GM19351 (cell line): ENCODE data around the gene KAZN.

Experiments
- ATAC-seq: cut with Tn5 transposase; IDR thresholded peaks from one replicate; pipeline ENCODE4 v1.9.1; 2021; ENCODE audit warnings: mild to moderate bottlenecking, moderate library complexity; ENCODE audit not compliant: unreplicated experiment

Gene KAZN

DNA sequence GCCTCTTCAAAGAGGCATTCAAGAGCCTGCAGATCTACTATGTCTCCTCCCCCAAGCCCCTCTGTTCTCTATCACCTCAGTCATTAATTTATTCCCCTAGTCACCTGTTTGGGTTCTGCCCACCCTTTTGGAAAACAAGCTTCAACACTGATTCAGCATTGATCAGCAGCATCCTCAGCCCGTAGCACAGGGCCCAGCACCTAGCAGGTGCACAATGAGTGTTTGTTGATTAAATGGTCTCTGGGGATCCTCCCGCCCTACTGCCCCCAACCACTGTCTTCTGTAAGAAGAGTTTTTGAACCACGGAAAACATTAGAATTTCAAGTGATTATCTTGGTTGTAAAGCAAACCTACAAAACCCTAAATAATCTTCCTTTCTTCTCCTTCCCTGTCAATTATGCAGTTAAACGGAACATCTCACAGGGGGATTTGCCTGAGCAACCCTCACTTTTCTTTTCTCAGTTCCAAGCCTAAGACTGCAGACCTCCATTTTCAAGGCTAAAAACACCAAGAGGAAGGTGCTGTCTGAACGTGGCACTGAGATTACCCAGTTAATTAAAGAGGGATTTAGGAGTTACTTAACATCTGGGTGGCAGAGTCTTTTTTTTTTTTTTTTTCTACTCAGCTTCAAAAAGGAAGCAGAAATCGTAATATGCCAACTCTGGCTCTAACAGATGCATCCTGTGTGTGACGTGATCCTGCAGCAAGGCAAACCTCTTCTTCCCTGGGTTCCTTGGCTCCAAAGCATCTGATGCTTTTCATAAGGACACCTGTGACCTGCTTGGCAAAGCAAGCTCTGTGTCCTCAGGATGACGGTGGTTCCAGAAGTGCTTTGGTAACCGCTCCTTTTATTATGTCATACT, 163.0 kb downstream of the KAZN start:
- ATAC-seq, result no peak

DNA sequence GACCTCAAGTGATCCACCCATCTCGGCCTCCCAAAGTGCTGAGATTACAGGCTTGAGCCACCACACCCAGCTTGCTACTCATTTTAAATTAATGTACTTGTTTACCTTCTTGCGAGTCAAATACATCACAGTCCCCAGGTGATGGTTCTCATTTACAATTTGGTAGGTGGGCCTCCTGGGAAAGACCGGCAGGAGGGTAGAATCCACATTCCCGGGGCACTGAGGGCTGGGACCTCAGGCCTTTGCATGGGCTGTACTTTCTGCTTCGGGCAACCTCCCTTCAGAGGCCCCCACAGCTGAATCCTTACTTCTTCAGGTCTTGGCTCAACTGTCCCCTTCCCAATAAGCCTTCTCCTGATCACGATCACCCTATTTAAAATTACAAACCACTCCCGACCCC, 165.5 kb downstream of the KAZN start:
- no peak for ATAC-seq

DNA sequence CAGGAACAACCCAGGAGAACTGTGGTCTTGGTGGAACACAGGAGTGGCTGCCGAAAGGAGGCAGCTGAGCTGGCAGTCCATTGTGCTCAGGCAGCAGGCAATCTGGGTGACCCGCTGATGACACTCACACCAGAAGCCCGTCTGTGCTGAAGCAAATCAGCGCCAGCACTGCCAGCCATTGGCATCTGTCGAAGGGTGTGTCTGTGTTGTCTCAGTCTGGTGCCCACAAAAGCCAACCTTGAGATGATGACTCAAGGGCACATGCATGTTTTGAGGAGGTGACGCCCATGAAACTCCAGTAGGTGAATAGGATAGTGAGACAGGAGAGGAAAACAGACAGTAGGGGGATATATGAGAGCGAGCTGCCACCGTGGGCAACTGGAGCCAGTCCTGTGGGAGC, 167.3 kb downstream of the KAZN start:
- no peak for ATAC-seq

DNA sequence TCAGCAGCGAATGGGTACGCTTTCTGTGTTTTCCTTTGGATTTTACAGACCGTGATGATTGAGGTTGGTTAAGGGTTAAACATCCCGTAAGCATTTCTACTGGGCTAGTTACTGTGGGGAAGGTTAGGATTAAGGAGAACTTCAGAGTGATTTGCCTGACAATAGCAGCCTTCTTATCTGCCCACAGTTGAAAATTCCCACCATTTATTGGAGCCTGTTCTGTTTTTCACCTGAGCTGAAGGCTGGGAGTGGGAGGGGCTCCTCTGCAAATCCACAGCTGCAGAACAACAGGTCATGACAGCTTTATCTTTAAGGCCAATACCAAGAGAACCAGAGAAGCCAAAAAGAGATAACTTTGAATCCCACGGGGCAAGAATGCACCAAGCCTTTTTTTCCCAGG, 168.6 kb downstream of the KAZN start:
- ATAC-seq, result no peak

DNA sequence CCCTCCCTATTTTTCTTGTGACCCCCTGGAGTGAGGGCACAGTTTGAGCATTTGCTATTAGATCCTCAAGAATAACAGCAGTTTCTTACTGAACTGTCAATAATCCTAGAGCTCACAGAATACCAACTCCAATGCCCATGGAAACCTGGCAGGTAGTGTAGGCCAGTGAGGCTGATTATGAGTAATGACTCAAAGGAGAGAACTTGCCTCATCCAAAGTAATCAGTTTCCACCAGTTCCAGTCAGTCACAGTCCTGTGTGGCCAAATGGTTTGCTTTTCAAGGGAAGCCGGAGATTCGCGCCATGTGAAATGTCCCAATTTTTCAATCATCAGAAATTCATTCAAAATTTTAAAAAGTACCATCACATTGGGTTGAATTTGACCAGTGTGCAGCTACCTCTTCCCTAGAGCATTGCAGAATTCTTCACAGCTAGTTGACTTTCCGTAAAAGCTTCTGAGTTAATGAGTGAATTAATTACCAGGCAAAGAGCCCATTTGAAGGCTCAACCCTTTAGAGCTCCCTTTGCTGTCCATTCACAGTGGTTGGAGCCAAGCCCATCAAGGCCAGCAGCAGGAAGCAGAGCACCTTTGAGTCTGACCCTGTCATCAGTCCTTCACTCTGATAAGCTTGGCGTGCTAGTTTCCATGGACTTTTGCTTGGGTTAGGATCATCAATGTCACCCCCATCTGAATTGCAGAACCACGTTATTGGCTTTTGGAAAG, 170.3 kb downstream of the KAZN start:
- ATAC-seq, result no peak

DNA sequence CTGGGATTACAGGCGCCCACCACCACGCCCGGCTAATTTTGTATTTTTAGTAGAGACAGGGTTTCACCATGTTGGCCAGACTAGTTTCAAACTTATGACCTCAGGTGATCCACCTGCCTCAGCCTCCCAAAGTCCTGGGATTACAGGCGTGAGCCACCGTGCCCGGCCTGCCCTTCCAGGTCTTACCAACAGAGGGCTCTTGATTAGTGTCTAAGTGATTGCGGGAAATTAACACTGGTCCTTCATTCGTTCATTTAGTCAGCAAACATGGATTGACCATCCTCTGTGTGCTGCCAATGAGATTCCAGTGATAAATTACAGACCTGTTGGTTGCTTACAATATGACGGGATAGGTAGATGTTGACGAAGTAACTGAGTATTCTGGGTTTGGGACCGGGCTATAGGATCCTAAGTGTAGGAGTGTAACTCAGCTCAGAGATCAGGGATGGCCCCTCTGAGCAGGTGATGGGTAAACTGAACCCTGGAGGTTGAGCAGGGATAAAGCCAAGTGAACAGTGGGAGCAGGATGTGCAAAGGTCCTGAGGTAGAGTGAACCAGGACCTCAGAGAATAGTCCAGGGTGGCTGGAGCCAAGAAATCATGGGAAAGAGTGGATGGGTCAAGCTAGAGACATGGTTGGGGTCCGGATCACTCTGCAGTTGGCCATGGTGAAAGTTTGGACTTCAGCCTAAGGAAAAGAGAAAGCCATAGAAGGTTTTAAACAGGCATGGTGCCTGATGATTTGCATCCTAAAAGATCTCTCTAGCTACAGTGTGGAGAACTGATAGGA, 171.2 kb downstream of the KAZN start:
- ATAC-seq, result no peak

DNA sequence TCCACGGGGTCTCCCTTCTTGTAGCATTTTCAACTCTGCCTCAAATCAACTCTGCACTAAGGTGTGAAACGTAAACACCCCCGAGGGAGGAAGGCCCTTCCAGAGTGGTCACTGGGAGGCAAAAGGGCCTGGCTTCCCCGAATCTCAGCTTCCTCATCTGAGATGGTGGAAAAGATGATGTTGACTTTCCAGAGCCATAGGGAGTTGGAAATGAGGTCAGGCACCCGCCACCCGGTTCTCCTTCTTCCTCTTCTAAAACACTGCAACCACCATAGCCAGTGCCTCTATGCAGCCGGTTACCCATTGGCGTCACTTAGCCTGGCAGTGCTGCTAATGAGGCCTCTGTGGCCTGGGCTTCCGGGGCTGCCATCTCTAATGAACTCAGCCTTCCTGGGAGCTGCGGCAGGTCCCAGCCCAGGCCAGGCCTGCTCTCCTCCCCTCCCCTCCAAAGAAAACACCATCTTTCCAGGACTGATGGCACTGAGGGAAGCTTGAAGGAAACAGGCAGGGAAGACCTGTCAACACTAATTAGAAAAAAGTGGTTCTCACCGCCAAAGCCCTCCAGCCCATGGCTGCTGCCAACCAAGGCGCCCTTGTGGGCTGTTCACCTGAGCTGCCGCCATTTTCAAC, 175.0 kb downstream of the KAZN start:
- no peak for ATAC-seq

DNA sequence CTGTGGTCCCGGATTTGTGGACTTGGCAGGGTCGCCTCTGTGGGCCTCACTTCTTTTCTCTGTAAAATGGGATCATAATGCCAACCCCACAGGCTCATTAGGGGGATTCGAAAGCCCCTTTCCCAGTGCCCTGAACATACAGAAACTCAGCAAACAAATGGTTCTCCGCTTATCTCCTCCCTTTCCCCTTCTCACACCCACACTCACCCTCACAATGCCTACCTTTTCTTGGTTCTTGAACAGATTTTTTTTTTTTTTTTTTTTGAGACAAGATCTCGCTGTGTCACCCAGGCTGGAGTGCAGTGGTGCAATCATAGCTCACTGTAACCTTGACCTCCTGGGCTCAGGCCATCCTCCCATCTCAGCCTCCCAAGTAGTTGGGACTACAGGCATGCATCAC, 175.7 kb downstream of the KAZN start:
- ATAC-seq, result no peak

DNA sequence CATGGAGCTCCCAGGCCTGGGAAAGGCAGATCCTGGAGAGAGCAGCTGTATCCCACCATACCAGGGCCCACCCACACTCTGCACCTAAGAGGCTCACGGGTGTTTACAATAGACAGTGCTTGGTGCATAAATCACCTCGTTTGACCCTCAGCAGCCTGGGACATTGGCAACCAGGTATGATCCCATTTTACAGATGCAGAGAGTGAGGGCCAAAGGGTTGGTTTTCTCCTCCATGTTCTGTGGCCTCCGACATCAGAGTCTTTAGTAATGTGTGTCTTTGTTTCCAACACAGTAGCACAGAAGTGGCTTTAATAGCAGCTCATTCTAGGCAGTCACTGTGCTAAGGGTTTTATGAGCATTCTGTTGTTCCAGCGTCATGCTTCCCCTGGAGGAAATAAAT, 176.5 kb downstream of the KAZN start:
- no peak for ATAC-seq

DNA sequence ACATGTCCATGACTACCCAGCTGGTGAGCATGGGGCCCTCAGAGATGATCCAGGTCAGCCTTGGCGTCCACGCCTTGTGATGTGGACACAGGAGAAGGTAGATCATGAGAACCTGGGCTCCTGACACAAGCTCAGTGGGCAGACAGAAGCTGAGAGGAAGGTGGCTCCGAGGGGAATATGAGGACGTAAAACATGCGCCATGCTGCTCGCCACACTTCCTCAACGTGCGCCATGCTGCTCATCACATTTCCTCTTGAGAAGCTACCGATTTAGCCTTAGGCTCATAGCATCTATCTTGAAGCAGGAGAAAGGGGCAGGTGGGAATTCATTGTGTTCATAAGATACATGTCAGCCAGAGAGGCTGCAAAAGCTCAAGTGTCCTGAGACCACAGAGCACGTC, 176.9 kb downstream of the KAZN start:
- no peak for ATAC-seq

DNA sequence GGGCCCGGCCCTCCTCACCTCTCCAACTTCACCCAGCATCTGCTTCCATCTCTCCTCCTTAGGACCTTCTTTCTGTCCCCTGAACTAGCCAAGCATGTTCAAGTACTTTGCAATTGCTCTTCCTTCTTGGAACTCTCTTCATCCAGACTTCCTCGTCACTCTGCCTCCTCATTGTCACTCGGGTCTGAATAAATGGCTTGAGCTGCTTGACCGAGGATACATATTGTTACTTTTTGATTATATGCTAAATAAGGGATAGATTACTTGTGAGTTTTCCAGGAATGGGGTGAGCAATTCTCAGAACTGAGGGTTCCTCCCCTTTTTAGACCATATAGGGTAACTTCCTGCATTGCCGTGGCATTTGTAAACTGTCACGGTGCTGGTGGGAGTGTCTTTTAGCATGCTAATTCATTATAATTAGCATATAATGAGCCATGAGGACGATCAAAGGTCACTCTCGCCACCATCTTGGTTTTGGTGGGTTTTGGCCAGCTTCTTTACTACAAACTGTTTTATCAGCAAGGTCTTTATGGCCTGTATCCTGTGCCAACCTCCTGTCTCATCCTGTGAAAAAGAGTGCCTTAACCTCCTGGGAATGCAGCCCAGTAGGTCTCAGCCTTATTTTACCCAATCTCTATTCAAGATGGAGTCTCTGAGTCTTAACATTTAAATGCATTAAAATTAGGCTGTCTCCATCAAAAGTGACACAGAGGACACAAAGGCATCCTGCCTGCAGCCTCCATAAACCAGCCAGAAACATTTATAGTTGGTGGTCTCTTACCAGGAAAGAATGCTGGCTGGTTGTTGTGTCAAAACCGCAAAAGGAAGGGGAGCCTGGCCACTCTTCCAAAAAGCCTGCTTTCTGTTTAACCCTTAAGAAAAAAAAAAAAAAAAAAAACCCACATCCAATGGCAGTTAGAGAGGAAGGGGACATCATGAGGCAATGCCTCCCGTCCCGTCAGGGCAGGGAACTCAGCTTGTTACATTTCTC, 179.3 kb downstream of the KAZN start:
- no peak for ATAC-seq

DNA sequence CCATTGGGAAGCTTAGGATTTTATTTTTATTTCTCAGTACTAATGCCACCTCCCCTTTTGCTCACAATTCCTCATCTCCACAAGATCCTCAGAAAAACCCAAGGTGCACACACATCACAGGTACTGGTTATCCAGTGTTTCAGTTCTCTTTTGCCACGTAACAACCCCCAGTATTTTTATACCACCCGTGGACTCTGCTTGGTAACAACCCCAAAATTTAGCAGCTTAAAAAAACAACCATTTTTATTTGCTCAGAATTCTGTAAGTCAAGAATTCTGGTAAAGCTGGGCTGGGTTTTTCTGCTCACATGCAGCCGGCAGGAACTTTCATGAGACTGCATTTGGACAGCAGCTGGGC, 180.0 kb downstream of the KAZN start:
- ATAC-seq, result no peak

DNA sequence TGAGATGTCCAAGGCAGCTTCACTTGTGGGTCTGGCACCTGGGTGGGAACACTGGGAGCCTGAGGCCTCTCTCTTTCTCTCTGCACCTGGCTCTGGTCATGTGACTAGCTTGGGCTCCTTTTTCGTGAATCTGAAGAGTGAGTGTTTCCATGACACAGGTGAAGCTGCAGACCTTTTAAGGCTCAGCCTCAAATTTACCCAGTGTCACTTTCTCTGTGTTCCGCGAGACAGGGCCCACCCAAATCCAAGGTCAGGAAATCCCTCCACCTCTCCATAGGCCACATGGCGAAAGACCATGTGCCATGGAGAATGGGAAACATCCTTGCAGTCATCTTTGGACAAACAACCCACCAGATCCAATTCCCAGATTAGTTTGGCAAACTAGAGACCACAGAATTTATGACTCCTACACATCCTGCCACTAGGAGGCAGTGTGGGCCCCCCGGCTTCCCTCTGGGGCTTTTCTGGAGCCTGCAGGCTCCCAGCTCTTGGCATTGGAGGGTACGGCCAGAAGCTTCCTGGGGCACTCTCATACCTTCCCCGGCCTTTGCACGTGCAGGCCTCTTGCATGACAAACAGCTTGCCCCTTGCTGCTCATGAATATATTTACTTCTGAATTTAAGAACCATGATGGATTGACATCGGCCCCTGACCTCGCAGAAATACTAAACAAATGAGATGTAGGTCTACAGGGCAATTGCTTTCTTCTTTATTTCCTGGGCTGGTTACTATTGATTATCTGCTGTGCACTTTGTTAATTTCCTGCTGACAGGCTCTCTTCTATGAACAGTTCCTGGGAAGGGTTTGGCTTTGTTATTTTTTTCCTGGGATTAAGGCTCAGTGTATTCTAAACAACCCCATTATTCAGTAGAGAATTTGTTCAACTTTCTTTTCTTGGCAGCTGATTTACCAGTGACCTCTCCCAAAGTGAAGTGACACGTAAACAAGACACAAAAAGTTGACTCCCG, 180.7 kb downstream of the KAZN start:
- no peak for ATAC-seq

DNA sequence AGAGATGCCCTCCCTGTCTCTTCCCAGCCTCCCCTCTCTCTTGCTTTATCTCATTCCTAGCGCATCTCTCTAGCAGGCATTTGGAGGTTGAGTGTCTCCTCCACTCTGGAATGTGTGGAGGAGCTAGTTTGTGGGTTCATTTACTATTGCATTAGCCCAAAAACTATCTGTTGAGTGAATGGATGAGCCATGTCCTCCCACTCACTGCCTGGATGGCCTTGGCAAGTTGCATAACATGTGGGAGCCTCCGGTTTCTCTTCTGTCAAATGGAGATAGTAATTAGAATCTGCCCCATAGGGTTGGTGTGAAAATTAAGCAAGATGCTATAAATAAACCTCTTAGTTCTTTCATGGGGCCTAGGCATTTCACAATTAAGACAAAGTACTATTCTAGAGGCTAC, 181.8 kb downstream of the KAZN start:
- ATAC-seq, result no peak

DNA sequence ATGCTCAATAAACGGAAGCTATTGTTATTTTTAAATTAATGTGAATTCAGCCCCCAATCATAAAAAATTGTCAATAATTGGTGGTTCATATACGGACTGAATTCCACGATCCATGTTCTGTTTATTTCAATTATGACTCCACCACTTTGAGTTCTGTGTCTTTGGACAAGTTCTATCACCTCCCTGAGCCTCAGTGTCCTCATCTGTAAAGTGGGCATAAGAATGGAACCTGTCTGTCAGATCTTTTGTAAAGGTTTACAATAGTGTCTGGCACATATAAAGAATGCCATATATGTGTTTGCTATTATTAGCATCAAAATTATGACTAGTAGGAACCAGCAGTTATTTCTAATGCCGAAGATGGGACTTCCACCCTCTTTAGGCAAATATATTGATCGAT, 183.3 kb downstream of the KAZN start:
- no peak for ATAC-seq

DNA sequence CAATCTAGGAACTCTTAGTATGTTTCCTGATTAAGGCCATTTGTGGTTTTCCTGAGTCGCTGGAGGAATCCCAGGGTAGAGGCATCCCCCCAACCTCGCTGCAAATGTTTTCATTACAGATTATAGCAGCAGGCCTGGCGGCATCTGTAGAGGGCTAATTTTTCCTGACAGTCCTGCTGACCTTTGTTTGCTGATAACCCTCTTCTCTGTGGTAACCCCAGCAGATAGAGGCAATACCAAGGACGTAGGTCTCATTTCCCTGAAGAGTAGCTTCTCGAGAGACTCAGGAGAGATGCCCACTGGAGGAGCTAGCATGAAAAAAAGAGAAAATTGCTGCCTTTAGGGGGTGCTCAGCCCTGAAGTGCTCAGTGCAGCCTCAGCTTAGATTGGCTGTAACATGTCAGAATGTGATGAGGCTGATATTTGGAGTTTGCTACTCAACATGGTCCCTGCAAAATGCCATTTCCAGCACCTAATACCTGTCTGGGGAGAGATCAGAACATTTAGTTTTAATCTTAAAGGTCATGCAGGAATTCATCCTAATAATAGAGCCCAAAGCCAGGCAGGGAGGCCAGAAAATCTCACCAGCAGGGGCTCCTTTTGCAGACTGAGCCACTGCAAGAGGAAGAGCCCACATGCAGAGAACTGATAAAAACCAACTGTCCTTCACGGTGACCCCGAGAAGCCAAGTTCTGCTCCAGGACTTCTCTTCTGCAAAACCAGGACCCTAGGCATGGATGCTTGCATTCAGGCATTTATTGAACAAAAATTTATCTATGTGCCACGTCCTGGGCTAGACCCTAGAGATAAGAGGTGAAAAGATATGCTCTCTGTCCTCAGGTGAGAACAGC, 184.5 kb downstream of the KAZN start:
- ATAC-seq, result no peak

DNA sequence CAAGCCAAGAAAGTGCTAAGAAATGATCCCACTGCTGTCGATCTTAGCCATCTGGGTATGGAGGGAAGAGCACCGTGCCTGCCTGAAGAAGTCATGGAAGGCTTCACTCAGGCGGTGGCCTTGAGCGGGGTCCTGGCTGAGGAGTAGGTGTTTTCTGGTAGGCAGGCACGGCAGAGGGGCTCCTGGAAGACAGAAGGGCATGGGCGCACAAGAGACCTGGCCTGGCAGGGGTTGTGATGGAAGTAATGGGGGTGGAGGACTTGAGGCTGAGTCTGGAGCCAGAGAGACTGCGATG, 185.1 kb downstream of the KAZN start:
- ATAC-seq, result no peak
